HG03280 (cell line): ENCODE results near the gene ADARB1.

Experiments
- ATAC-seq: cut with Tn5 transposase; IDR thresholded peaks from one replicate; pipeline ENCODE4 v1.9.1; 2021; ENCODE audit warnings: mild to moderate bottlenecking, moderate library complexity; ENCODE audit not compliant: unreplicated experiment

Gene ADARB1

DNA sequence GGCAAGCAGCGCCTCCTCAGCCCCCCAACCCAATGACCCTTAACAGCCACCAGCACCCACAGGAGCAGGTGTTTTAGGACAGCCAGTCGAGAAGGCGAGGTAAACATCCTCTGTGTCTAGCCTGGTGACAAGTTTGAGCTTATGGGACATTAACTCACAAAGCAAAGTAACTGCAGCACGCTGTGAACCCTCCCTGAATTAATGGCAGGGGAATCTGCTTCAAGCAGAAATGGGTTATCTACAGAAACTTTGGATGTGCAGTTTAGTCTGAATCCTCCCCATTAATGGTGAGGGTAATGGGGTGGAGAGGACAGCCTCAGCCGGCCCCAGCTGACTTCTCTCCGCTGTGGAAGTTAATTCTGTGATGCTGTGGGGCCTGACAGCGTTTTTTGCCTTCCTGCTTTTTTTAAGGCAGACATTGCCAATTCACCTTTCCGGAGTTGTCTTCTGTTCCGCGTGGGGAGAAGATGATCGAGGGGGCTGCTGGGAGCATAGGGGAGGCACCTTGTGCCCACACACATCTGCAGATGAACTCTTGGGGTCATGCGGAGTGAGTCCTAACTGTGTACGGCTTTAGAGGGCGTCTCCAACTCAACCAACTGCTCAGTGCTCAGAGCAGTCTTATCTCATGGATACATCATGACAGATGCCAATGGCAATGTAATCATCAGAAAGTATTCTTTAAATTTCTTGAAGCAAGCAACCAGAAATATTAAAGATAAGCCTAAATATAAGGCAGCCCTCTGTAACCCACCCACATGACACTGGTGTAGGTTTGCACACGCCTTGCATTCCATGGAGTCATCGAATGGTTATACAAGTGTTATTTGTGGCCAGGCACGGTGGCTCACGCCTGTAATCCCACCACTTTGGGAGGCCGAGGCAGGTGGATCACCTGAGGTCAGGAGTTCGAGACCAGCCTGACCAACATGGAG is 172.3 kb downstream of the ADARB1 start:
- ATAC-seq: no peak

GRCh38 chr21:45248301-45248892 is 174.0 kb downstream of the ADARB1 start:
- no peak for ATAC-seq

DNA sequence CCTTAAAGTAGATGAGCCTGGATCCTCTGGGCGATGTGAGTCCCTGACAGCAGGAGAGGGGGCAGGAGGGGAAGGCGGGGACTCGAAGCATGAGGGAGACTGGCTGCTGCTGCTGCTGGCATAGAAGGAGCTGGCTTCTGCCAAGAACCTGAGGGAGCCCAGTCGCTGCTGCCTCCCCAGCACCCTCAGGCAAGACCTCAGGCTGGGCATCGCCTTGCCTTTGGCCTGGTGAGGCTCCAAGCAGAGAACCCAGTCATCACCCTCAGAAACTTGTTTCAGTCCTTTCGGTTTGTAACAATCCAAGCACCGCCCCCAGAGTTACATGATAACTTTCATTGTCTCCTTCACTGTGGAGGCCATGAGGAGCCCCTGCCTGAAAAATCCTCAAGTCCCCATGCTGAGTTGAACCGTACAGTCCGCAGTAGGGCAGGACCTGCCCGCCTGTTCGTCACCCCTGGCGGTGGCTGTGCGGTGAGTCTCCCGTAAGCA is 174.6 kb downstream of the ADARB1 start:
- ATAC-seq: no peak

DNA sequence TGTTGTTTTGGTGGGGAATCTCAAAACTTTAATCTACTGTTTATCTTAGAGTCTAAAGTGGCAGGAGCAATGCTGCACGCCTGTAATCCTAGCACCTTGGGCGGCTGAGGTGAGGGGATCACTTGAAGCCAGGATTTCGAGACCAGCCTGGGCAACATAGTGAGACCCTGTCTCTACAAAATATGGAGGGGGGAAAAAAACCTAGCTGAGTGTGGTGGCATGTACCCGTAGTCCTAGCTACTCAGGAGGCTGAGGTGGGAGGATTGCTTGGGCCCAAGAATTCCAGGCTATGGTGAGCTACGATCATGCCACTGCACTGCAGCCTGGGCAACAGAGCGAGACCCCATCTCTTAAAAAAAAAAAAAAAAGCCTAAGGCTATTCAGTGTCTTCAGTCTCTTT is 175.2 kb downstream of the ADARB1 start:
- ATAC-seq: no peak

DNA sequence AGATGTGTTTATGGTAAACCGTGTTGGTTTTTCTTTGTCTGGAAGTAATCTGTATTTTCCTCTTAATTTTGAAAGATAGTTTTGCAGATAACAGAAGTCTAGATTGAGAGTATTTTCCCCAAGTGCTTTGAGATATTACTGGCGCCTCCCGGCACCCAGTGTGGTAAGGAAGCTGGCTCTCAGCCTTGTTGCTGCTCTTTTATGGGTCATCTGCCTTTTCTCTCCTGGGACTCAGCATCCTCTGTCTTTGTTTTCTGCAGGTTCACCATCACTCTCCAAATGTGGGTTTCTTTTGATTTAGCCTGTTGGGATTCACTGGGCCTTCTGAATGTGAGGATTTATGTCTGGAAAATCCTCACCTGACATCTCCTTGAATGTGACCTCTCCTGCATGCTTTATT is 175.9 kb downstream of the ADARB1 start:
- no peak for ATAC-seq

DNA sequence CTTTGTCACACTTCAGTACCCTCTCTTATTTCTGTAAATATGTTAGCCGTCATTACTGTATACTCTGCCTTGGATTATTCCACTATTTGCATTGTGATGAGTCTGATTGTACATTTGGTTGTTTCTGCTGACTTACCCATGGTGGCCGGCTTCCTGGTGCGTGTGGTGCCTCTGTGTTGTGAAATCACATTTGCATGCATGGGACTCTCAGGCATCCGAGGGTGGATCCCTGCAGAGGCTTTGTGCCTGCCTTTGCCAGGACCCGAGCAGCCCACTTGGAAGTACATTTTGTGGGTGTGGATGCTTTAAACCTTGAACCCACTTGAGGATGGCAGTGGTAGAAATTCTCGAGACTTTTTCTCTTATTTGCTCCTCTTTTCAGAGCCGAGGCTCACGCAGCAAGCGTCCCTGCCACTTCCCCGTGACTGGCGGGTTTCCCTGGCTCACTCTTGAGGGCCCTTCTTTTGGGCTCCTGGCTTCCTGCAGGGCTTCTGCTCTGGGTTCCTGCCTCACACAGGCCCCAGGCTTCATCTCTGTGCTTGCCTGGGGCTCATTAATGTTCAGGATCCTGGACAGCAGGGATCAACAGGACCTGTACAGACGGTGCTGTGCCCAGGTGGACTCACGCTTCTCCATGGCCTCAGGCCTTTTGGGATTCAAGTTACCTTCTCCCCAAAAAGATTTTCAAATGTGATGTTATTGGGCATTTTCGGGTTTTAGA is 176.7 kb downstream of the ADARB1 start:
- no peak for ATAC-seq

DNA sequence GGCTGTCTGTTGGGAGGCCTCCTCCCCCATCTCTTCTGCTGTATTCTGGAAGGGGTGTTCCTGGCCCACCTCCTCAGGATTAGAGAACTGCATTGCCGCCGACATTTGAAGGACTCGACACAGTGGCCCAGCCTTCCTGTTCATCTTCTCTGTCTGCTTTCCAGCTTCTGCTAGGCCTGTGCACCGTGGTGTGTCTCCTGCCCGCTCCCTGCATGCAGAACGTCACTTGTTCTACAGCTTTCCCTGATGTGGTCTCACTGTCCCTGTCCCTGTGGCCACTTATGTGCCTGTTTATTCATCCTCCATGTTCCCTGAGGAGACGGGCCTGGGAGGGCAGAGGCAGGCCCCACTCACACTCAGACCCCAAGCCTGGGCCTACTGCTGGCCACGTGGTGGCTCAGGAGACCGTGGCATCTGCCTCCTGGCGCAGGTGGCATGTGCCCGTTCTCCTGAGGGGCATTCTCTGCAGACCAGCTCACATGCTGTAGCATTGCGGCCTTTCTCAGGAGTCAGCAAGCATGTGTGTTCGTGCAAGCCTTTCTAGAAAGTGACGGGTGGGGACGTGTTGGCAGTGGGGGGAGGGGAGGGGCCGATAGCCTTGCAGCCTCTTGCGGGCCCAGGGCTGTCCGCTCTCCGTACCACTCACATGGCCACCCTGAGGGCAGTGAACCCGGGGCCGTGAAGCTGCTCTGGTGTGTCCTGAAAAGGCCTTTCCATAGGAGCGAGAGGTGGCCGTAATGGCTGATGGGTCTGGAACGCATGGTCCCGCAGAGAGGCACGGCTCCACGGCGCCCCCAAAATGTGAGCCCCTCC is 177.5 kb downstream of the ADARB1 start:
- no peak for ATAC-seq

DNA sequence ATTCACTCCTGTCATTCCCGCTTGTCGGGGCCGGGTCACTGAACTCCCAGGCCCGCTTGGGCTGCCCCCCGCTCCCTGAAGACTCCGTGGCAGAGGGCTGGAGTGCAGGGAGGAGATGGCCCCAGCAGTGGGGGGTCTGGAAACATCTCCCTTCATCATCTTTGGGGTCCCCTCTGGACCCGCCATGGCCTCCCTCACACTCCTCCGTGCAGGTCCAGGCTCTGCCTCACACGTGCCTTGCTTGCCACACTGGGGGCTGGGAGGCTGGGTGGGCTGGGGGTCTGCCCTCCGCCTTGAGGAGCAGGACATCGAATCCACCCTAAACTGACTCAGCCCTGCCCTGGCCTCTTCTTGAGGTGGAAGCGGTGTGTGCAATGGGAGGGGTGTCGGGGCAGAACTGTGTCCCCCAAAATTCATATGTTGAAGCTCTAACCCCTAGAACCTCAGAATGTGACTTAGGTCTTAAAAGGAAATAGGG is 178.1 kb downstream of the ADARB1 start:
- ATAC-seq: no peak

DNA sequence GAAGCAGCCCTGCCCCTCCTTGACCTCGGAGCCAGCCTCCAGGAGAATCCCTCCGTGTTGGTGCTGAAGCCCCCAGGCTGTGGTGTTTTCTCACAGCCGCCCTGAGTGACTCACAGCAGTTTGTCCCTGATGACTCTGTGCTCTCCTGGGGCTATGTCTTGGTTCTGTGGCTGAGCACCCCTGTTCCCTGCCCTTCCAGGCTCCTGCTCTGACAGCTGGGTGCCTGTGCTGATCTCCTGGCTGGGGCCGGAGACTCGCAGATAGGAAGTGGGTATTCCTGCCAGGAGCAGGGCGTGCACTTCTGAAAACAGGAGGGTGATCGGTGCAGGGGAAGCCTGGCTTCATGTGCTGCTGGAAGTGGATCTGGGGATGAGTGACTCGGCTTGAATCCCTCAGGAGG is 178.8 kb downstream of the ADARB1 start:
- no peak for ATAC-seq

GRCh38 chr21:45253633-45254459 is 179.5 kb downstream of the ADARB1 start:
- no peak for ATAC-seq

- ATAC-seq: no peak
Observed at GRCh38 chr21:45254460-45254930, 180.1 kb downstream of the ADARB1 start.

DNA sequence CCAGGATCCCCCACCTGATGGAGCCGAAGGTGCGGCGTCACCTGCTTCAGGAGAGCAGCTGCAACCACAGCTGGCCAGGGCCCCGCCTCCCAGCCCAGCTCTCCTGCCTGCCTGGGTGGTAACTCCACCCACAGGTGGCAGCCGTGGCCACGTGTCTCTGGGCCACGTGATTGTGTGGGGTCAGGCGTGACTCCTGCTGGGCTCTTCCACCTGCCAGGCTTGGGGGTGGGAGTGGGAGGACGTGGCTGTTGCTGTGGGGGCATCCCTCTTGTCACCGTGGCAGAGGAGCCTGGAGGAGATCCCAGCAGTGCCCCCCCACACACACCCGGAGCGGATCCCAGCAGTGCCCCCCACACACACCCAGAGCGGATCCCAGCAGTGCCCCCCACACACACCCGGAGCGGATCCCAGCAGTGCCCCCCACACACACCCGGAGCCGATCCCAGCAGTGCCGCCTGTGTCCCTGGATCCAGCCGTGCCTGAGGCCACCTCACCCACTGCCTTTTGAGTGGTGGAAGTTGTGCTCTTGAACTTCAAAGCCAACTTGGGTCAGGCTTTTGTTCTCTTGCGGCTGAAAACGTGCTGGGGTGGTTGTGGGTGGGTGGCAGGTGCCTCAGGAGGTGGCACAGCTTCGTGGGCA is 181.1 kb downstream of the ADARB1 start:
- ATAC-seq: no peak

GRCh38 chr21:45256021-45256911 is 181.9 kb downstream of the ADARB1 start:
- ATAC-seq: no peak

- no peak for ATAC-seq
Observed at GRCh38 chr21:45256912-45257672, 182.7 kb downstream of the ADARB1 start.

DNA sequence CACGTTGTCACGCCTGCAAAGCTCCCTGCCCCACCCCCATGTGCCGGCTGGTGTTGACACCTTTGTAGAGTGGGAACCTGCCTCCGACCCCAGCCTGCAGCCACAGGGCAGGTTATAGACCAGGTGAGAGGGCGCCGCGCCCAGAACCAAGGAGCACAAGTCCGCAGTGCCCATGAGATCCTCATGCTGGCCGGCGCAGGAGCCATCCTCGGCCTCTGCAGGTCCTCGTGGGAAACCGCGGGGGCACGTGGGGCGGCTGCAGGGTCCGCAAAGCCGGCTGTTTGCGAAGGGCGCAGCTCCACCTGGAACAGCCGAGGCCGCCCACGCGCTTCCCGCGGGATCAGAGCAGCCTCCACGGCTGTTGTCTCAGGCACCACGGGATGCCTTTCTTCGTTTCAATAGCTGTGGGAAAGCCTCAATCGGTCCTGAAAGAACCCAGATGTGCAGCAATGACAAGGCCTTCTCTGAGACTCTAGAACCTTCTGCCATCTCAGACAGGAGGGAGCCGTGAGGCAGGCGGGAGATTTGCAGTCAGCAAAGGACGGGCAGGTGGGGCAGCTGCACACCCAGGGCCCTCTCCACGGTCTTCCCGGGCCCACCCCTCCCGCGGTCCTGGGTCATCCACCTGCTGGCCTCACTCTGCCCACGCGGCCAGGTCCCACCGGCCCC is 183.4 kb downstream of the ADARB1 start:
- ATAC-seq: no peak

DNA sequence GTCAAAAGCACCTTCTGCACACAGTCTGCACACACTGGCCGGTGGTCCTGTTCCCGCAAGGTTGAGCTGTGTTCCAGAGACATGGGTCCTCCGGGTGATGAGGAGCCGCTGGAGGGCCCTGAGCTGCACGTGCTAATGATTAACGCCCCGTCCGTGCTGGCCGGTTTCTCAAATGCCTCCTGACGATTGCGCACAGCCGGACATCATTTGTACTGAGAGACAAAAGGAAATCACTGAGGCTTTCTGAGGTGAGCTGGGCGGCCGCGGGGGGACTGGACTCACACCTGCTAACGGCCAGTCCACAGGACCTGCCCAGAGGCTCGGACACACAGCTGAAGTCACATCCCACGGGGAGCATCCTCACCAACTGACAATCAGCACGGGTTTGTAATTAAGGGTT is 184.1 kb downstream of the ADARB1 start:
- ATAC-seq: no peak
